ENCODE data around the gene NTF3.

DNA sequence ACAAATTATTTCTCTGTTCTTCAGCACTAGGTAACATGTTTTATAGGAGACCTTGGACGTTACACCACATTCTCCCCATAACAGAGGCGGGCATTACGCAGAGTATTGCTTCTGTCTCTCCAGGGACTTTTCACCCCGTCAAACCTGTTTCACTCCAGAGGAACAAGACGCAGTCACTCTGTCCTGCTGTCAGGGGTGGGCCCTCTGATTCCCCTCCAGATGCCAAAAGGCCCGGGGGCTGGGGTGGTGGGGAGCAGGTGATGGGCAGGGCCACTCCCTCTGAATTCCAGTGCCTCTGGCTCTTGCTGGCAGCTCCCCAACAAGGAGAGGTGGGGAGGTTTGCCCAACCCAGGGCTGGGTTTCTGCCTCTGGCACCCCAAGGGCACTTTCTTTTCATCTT, 71.9 kb downstream of the NTF3 start:
- TF ChIP-seq CEBPB (IDR thresholded peaks at IDR 0.05; ENCODE audit: low read depth) (no peak), POLR2A (IDR thresholded peaks at IDR 0.05; ENCODE audit: borderline replicate concordance, extremely low read depth, insufficient read depth, insufficient read length) (no peak), EZH2 (IDR thresholded peaks at IDR 0.05) (no peak), POLR2AphosphoS5 (IDR thresholded peaks at IDR 0.05; ENCODE audit: low read depth, low read length) (no peak)
- TF ChIP-seq, protein P1, sequence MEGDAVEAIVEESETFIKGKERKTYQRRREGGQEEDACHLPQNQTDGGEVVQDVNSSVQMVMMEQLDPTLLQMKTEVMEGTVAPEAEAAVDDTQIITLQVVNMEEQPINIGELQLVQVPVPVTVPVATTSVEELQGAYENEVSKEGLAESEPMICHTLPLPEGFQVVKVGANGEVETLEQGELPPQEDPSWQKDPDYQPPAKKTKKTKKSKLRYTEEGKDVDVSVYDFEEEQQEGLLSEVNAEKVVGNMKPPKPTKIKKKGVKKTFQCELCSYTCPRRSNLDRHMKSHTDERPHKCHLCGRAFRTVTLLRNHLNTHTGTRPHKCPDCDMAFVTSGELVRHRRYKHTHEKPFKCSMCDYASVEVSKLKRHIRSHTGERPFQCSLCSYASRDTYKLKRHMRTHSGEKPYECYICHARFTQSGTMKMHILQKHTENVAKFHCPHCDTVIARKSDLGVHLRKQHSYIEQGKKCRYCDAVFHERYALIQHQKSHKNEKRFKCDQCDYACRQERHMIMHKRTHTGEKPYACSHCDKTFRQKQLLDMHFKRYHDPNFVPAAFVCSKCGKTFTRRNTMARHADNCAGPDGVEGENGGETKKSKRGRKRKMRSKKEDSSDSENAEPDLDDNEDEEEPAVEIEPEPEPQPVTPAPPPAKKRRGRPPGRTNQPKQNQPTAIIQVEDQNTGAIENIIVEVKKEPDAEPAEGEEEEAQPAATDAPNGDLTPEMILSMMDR (IDR thresholded peaks at IDR 0.05 in 2 of 3, conservative IDR thresholded peaks at IDR 0.05 in 1 of 3; ENCODE audit: borderline replicate concordance in 1 of 3, insufficient read depth in 1 of 3, low read depth in 2 of 3, low read length in 2 of 3) = no peak
- TF ChIP-seq, protein P2, sequence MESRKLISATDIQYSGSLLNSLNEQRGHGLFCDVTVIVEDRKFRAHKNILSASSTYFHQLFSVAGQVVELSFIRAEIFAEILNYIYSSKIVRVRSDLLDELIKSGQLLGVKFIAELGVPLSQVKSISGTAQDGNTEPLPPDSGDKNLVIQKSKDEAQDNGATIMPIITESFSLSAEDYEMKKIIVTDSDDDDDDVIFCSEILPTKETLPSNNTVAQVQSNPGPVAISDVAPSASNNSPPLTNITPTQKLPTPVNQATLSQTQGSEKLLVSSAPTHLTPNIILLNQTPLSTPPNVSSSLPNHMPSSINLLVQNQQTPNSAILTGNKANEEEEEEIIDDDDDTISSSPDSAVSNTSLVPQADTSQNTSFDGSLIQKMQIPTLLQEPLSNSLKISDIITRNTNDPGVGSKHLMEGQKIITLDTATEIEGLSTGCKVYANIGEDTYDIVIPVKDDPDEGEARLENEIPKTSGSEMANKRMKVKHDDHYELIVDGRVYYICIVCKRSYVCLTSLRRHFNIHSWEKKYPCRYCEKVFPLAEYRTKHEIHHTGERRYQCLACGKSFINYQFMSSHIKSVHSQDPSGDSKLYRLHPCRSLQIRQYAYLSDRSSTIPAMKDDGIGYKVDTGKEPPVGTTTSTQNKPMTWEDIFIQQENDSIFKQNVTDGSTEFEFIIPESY (IDR thresholded peaks at IDR 0.05; ENCODE audit: extremely low read depth, insufficient replicate concordance, low read length) = no peak
- TF ChIP-seq, protein P3, sequence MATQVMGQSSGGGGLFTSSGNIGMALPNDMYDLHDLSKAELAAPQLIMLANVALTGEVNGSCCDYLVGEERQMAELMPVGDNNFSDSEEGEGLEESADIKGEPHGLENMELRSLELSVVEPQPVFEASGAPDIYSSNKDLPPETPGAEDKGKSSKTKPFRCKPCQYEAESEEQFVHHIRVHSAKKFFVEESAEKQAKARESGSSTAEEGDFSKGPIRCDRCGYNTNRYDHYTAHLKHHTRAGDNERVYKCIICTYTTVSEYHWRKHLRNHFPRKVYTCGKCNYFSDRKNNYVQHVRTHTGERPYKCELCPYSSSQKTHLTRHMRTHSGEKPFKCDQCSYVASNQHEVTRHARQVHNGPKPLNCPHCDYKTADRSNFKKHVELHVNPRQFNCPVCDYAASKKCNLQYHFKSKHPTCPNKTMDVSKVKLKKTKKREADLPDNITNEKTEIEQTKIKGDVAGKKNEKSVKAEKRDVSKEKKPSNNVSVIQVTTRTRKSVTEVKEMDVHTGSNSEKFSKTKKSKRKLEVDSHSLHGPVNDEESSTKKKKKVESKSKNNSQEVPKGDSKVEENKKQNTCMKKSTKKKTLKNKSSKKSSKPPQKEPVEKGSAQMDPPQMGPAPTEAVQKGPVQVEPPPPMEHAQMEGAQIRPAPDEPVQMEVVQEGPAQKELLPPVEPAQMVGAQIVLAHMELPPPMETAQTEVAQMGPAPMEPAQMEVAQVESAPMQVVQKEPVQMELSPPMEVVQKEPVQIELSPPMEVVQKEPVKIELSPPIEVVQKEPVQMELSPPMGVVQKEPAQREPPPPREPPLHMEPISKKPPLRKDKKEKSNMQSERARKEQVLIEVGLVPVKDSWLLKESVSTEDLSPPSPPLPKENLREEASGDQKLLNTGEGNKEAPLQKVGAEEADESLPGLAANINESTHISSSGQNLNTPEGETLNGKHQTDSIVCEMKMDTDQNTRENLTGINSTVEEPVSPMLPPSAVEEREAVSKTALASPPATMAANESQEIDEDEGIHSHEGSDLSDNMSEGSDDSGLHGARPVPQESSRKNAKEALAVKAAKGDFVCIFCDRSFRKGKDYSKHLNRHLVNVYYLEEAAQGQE (IDR thresholded peaks at IDR 0.05; ENCODE audit: low read depth) = no peak
